HG03432 (cell line): ENCODE data around the gene STX5.
"Not testable (repeated sequence)": the region's sequence is repeated elsewhere in the genome, so short reads cannot be mapped to it uniquely, and the experiment has no call there.

Experiments used
- ATAC-seq: cut with Tn5 transposase; IDR thresholded peaks from one replicate; pipeline ENCODE4 v1.9.1; 2021; ENCODE audit warnings: mild to moderate bottlenecking, moderate library complexity; ENCODE audit not compliant: unreplicated experiment

Gene STX5

DNA sequence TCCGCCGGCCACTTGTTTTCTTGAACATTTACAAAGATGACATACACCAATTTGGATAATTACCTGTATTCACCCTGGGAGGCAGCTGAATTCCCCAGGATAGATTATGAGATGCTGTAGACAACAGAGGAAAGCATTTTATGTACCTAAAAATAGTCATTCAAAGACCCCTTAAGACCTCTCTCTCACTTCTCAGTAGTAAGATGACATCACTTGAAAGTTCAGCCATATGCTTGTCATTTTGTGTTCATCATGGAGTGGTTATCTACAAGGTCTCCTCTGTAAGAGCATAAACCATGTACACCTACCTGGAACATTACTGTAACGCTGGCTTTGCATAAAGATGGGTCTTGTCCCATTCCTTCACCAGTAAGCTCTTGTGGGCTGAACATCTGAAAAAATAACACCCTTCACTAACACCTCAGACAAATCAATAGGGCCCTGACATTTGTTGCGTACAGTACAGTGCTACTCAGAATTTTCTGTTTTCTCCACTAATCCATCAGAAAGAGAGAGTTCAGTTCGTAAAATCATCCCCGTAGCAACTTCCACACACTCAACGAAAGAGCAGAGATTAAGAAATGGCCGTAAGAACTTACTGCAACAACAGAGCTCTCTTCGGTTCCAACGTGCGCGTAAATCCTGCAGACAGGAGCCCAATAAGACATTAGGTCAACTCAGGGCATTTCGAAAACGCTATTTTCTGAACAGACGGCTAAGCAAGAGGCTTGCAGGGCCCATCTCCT lies 23.1 kb upstream of the STX5 start:
- no peak for ATAC-seq

DNA sequence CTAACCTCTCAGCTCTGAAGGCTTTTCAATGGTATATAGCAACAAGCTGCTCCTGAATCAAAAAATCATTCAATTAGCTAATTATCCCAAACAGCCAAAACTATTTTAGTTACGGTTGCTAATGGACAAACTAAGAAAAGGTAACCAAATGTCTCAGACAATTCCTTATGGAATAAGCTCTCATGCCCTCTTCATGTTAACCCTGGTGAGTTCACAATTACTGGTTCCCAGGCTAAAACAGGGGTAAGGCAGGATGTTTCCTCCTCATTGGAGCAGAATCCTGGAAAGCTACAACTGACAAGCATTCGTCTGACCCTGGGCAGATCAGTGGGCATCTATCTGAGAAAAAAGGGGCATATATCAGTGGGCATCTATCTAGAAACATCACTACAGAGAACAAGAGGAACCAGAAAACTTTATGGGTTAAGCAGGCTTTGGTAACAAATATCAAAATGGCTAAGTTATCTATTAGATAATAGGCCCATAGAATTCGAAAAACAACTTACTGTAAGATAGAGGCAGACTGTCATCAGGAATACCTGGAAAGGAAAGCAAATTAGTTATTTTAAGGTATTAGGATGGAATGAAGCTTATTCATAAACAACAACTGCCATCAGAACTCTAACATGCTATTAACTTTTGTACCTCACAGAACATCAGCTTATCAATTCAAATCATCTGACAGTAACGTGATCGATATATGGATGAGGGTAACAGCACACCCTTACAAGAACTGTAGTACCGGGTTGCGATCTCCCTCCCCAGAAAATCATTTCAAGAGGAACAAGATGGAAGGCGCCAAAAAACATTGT lies 22.4 kb upstream of the STX5 start:
- no peak for ATAC-seq

DNA sequence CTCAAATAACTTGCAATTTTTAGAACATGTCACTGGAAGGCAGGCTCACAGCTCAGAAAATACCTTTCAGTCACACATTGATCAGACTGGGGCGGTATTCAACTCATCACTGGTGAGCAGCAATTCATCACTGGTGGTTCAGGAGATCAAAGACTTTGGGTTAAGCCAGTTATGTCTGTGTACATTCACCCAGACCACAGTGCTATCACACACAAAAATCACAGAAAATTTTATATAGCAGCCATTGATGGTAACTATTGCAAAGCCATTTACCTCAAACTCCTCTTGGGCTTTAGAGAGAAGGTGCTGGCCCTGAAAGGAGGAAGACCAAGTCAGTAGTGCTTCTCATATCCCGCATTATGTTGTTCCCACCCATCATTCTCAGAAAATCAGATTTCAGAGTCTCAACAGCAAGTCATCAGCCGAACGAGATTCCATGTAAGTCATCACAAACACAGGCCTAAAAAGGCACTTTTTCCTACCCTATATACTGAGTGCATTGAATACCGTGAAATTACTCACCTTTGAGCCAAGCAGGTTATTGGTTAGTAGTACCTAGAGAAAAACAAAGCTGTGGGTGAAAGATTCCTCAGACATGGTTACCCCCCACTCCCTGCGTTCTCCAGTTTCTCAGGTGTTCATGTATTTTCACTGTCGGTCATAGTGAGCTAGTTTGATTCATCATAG lies 21.6 kb upstream of the STX5 start:
- ATAC-seq: no peak

DNA sequence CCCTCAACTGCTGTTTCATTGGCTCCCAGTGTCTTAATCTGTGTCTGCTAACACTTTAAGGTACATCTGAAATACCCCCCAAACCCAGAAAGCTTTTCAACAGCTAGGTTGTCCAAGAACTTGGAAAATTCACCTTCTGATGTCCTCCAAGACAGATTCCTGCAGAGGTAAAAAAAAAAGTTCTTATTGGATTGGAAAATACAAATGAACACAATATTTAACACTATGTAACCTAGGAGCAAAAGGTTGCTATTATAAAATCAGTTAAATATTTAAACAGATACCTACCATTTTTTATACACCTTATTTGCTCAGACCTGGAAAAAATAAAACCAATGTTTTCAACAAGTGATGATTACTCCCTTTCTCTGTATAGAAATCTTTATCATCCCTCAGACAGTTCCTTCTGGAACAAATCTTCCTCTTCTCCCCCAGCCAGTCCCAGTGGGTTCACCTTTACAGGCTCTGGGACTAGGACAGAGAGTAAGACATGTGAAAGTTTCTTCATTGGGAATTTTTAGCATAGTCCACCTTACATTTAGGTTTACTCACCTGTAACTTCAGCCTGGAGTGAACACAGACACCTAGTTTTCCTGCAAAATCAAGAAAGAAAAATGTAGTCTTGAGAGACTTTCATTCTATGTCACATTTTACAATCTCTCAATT lies 20.8 kb upstream of the STX5 start:
- ATAC-seq: no peak

DNA sequence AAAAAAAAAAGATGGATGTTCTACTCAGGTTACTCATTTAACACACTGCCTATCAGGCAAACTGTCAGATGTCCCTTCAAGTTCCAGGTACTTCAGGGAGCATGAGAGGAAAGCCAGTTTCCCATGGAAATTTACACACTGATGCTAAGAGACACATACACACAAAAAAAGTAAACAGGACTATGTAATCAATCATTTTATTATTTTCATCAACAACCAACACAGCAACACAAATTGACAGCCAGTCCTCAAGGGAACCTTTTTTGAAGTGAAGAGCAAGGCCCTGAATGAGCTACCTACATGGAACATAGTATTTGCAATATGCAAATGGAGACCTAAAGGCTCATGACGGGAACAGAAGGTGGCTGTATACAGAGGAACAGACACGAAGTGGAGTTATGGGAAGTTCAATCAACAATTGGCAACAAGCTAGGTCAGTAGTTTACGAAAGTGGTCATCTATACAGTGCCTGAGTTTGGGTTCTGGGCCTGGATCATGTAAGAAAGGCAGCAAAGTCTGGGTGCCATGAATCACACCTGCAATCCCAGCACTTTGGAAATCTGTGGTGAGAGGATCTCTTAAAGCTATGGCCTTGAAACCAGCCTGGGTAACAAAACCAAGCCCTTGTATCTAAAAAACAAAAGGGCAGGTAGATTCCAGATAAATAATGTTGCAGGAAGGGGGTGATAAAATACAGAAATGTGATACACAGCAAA lies 20.1 kb upstream of the STX5 start:
- no peak for ATAC-seq

DNA sequence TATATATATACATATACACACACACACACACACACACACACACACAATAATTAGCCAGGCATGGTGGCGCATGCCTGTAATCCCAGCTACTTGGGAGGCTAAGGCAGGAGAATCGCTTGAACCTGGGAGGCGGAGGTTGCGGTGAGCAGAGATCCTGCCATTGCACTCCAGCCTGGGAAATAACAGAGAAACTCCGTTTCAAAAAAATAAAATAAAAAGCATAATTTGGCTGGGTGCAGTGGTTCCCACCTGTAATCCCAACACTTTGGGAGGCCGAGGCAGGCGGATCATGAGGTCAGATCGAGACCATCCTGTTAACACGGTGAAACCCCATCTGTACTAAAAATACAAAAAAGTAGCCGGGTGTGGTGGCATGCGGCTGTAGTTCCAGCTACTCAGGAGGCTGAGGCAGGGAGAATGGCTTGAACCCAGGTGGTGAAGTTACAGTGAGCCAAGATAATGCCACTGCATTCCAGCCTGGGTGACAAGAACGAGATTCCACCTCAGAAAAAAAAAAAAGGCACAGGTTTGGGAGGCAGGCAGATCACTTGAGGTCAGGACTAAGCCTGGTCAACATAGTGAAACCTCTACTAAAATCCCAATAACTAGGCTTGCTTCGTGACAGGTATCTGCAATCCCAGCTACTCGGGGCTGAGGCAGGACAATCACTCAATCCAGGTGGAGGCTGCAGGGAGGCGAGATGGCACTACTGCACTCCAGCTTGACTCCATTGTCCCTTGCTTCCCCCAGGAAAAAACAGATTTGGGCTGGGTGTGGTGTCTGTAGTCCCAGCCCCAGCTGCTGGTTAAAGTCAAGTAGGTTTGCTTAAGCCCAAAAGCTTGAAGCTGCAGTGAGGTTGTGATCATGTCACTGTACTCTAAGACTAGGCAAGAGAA lies 19.3 kb upstream of the STX5 start:
- no peak for ATAC-seq

DNA sequence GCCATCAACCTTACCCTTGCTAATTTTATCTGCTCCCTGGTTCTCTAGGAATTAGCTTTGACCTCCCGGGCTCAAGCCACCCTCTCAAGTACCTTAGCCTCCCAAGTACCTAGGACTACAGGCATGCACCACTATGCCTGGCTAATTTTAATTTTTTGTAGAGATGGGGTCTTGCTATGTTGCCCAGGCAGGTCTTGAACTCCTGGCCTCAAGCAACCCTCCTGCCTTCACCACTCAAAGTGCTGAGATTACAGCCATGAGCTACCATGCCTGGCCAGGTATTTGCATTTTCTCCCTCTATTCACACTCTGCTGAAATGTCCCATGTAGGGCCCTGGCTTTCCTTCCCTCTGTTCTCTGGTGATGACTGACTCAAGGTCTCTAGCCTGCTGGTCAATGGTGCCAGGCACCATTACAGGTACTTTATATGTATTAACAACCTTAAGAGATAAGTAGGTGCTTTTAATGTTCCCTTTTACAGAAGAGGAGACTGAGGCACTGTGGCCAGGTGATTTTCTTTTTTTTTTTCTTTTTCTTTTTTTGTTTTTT lies 16.0 kb upstream of the STX5 start:
- ATAC-seq: no peak

DNA sequence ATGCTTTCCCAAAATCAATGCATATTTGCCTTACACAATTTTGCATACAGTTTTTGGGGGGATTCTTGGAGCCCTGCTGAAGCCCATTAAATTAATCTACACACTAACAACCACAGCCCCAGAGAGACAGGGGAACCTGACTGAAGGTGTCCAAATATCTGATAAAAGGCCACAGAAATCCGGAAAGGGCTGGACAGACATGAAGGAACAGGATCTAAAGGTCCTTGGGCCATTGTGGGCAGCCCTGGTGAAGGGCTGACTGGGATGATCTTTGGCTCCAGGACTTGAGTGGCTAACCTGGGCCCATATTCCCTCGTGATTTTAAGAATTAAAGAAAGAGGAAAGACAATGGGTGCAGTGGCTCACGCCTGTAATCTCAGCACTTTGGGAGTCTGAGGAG lies 14.3 kb upstream of the STX5 start:
- ATAC-seq: no peak

DNA sequence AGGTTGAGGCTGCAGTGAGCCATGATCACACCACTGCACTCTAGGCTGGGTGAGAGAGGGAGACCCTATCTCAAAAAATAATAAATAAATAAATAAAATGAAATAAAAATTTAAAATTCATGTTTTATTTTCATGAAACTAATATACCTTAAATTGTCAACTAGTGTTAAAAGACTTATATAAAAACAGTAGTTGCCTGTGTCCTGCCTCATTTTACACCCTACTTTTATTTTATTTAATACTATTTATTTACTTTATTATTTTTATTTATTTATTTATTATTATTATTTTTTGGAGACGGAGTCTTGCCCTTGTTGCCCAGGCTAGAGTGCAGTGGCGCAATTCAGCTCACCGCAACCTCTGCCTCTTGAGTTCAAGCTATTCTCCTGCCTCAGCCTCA lies 12.3 kb upstream of the STX5 start:
- no peak for ATAC-seq

DNA sequence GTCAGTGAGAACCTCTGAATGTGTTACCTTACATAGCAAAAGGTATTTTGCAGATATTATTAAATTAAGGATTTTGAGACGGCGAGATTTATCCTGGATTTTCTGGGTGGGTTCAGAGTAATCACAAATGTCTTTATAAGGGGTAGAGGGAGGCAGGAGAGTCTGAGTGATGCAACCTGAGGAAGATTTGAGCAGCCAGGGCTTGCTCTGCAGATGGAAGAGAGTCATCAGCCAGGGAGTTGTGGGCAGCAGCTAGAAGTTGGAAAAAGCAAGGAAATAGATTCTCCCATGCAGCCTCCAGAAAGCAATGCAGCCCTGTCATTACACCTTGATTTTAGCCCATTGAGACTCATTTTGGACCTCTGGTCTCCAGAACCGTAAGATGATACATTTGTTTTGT lies 11.6 kb upstream of the STX5 start:
- ATAC-seq: no peak

DNA sequence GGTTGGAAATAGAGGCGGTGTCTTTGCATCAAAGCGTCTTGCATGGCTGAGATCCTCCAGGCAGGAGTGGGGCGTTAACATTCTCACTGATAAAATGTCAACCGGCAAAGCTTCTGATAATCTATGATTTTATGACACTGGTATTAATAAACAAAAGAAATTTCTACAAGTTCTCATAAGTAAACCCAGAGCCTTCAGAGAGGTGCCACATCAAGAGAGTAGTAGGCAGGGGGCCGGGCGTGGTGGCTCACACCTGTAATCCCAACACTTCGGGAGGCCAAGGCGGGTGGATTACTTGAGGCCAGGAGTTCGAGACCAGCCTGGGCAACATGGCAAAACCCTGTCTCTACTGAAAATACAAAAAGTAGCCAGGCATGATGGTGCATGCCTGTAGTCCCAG lies 11.0 kb upstream of the STX5 start:
- ATAC-seq: not testable (repeated sequence)

DNA sequence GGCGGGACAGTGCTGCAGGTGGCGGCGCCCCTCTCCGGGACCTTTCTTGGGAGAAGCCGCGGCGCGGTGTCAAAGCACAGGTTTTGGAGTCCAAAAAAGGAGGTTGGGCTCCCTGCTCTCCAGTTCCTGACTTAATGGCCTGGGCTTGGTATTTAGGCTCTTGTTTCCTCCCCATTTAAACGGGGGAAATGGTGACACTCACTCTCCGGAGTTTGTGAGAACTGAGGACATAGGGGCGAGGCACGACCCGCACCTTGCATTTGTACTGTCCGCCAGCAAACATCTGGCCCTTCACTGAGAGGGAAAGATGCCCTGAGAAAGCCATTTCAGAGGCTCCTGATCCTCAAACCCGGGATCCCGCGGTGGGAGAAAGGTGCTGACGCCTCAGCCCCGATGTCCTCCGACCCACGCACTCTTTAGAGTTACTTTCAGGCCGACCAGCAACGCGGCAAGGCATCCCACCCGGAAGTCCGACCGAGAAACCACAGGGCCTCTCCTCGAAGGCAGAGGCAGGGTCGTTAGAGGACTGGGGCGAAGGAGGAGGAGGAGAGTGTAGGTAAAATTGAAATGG lies 10.4 kb upstream of the STX5 start:
- no peak for ATAC-seq

DNA sequence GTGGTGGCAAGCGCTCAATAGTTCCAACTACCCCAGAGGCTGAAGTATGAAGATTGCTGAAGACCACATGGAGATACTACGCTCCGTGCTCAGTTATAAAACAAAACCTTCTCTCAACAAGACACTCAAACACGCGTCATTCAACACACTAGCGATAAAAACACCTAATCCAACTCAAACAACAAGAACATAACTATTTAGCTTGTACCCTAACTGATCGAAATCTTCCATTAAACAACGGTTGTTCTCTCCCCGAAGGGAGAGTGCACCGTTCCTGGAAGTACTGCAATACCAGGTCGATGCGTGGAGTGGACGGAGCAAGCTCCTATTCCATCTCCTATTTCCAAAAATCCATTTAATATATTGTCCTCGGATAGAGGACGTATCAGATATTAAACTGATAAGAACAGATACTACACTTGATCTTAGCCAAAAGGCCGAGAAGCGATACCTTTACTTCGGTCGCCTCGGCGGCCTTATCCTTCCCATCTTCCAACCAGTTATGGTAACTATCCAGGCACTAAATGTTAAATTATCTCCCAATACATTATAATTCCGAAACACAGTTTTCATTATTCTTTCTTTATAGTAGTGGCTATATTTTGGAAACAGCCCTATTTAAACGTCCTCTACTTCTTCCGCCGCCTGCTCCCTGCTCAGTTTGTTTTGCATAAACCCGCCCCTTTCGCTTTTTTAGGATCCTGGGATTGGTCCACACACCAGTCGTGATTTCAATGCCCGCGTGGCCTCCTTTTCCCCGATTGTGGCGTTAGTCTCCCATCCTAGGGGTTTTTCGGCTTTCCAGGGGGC lies 9.7 kb upstream of the STX5 start:
- peak; percentile 60 for ATAC-seq

DNA sequence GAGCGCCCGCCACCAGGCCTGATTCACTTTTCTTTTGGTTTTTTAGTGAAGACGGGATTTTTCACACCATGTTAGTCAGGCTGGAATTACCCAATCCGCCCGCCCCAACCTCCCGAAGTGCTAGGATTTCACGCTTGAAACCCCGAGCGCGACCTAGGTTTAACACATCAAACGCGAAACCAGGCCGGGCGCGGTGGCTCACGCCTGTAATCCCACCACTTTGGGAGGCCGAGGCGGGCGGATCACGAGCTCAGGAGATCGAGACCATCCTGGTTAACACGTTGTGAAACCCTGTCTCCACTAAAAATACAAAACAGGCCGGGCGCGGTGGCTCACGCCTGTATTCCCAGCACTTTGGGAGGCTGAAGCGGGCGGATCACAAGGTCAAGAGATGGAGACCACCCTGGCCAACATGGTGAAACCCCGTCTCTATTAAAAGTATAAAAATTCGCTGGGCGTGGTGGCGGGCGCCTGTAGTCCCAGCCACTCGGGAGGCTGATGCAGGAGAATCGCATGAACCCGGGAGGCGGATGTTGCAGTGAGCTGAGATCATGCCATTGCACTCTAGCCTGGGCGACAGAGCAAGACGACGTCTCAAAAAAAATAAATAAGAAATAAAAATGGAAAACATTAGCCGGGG lies 9.0 kb upstream of the STX5 start:
- peak; percentile 1 for ATAC-seq

DNA sequence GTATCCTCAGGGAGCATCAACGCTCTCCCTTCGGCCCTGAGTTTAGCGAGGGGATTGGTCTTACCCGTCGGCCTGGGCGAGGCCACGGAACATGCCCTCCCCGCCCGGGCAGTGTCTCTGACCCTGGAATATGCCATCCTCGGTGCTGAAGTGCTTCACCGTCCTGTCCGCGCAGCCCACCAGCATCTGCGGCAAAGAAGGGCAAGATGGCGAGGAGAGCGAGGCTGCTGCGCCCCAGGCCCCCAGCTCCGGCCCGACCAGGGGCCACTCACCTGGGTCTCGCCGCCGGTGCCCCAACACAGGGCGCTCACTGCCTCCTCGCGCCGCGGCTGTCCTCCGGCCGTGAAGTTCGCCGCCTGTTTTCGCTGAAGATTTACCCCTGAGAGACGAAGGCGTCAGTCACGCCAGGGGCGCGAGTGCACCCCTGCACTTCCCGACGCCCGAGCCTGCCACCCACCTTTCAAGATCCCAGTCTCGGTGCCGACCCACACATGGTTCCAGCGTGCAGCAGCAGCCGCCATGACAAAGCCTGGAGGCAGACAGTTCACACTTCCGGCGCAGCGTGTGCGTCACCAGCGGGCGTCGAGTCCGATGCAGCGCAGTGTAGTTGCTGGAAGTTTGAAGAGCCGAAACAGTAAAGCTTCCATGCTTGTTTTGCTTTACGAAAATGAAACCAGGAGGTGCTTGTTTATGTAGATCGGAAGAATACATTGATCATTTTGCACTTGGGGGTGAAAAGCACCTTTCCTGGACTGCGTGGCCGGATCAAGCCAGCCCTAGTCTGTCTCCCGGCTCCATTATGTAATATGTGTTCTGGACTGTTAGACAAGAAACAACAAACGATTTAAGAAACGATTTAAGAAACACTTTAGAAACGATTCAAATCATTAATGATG lies 7.4 kb upstream of the STX5 start, which contains the start of gene WDR74:
TSS of gene WDR74 (minus strand) at position 541 of the 896 bp plus-strand sequence. CDS start at position 521, 20 bp downstream.
- peak; percentile 47 for ATAC-seq

DNA sequence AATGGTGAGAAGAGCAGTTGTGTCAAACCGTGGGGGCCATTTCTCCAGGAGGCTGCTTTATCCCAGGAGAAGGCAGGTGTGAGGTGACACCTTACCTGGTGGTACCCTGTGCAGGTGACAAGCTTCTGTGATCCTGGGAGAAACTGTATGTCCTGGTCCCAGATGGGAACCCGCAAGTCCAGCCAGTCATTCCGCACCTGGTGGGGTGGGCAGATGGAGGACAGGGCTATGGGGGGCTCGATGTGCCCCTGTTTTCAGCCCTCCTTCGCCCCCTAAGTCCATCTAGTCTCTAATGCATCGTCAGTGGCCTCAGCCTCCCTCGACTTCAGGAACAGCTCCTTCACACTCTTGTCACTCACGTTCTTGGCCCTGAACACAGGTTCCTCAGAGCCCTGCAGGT lies 3.5 kb upstream of the STX5 start:
- ATAC-seq: no peak
